Thyroid gland (tissue), 4 donors: ENCODE measurements around the gene PHLDB1. TPM values are rescaled to one million over a fixed set of nuclear protein-coding genes. Genes with fewer than 3 reads are reported as not detected.
"Not testable (repeated sequence)": the region's sequence is repeated elsewhere in the genome, so short reads cannot be mapped to it uniquely, and the experiment has no call there.

Source experiments
- DNase-seq, 2 donors: peaks; one replicate each; pipeline ENCODE4 v3.0.0-alpha.2; 2019
- H3K27ac ChIP-seq, 3 donors: fragments of 200-600 bp; sonication (generic); 1 replicate in 2 of 3; 2 replicates in 1 of 3; pipeline ENCODE4 v1.5.1; 2016 to 2019; ENCODE audit warnings: mild to moderate bottlenecking in 1 of 3, moderate library complexity in 1 of 3
- H3K27me3 ChIP-seq: fragments of 200-600 bp; sonication (generic); one replicate; pipeline ENCODE4 v1.5.1; 2019
- H3K36me3 ChIP-seq, 2 donors: fragments of 200-600 bp; sonication (generic); one replicate each; pipeline ENCODE4 v1.5.1; 2016 to 2019
- H3K4me1 ChIP-seq, 2 donors: fragments of 200-600 bp; sonication (generic); one replicate each; pipeline ENCODE4 v1.5.1; 2017 to 2019
- H3K4me3 ChIP-seq, 3 donors: fragments of 200-600 bp; sonication (generic); replicated peaks in 1 of 3; 1 replicate in 2 of 3; 2 replicates in 1 of 3; pipeline ENCODE4 v1.5.1; 2016; ENCODE audit warnings: mild to moderate bottlenecking in 1 of 3
- H3K9me3 ChIP-seq: fragments of 200-600 bp; sonication (generic); one replicate; pipeline ENCODE4 v1.5.1; 2017
- POLR2A ChIP-seq, 2 donors: fragments of 450-650 bp; IDR thresholded peaks; one replicate each; pipeline ENCODE4 v1.6.1; 2017; ENCODE audit warnings: antibody characterized with exemption in 2 of 2, mild to moderate bottlenecking in 2 of 2, moderate library complexity in 1 of 2
- WGBS, 2 donors: methylation state at CpG; one replicate each; pipeline ENCODE4 v1.1.5; 2017; 5-methylcytosine and 5-hydroxymethylcytosine counted together
- intact Hi-C: fragments of 100-400 bp; cut with DNase I; formaldehyde crosslinking; loops from one replicate; pipeline ENCODE4 v1.15.1; 2023
- total RNA-seq, 4 donors: library from RNA; depleted of rRNA; stranded (reverse); fragments of >200 nt; gene quantifications; one replicate each; pipeline ENCODE4 v1.2.3, GENCODE V29; 2016
- TF ChIP-seq, protein P1 (sequence below), 6 experiments: fragments of 200-600 bp in 3 of 6; fragments of 450-650 bp in 3 of 6; sonication (generic) in 3 of 6; IDR thresholded peaks; one replicate each; pipeline ENCODE4 v1.5.1; 2016 to 2019; ENCODE audit warnings: antibody characterized with exemption in 6 of 6, mild to moderate bottlenecking in 2 of 6, inconsistent platforms in 1 of 6, moderate library complexity in 1 of 6

PHLDB1 gene
- total RNA-seq, 4 donors from 2014 or later, result 73.2 to 158 (median 120) TPM

DNA sequence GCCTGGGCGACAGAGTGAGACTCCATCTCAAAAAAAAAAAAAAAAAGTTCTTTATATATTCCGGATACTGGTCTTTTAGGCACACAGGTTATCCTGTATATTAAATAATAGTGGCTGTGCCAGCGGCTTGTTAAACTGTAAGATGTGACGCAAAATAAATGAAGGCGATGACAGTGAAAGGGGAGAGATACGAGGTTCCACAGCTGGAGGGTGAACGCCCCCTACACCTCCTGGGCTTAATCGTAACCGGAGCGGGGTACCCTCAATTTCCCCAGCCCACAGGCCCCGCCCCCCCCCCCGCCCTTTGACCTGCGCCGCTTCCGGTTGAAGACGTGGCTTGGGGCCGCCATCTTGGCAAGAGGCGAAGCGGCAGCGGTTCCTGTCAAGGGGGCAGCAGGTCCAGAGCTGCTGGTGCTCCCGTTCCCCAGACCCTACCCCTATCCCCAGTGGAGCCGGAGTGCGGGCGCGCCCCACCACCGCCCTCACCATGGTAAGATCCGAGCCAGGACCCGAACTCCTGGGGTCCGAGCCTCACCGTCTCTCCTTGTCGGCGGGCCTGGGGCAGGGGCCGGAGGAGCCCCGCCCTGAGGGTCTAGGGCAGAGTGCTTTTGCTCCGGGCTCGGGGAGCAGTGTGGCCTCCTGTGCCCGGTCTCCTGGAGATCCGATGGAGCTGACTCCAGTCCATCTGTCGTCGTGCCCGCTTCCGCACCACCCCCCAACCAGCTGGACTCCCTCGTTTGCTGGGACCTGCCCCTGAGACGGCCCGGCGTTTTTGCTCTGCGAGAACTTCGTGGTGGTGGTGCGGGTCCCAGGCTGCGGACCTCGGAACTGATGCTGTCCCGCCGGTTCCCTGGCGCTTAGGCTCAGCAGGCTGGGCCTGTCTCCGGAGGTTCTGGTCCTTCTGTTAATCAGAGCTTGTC is 35.1 kb upstream of the PHLDB1 start, which contains the start of gene ARCN1:
ARCN1 (plus strand) TSS at position 349 of the 920 bp plus-strand sequence; CDS start at position 488, 139 bp downstream.
- H3K27ac ChIP-seq, result peak within 1 kb of the TSS; percentile 93 to 99 (median 98)
- 0 to 1% methylated on average over 26 to 42 of the region's 55 CpGs for WGBS, 2 donors
- no peaks in the 10 kb centered on the region for H3K9me3 ChIP-seq
- H3K36me3 ChIP-seq, result no peaks in the 10 kb centered on the region
- peak; percentile 78 to 80 for DNase-seq
- TF ChIP-seq, protein P1, sequence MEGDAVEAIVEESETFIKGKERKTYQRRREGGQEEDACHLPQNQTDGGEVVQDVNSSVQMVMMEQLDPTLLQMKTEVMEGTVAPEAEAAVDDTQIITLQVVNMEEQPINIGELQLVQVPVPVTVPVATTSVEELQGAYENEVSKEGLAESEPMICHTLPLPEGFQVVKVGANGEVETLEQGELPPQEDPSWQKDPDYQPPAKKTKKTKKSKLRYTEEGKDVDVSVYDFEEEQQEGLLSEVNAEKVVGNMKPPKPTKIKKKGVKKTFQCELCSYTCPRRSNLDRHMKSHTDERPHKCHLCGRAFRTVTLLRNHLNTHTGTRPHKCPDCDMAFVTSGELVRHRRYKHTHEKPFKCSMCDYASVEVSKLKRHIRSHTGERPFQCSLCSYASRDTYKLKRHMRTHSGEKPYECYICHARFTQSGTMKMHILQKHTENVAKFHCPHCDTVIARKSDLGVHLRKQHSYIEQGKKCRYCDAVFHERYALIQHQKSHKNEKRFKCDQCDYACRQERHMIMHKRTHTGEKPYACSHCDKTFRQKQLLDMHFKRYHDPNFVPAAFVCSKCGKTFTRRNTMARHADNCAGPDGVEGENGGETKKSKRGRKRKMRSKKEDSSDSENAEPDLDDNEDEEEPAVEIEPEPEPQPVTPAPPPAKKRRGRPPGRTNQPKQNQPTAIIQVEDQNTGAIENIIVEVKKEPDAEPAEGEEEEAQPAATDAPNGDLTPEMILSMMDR (IDR thresholded peaks at IDR 0.05), result no peak
- peak in 1 of 2 donors; percentile 72 for TF ChIP-seq POLR2A (IDR thresholded peaks at IDR 0.05)
- intact Hi-C loops, result no loop called here
- H3K4me3 ChIP-seq, result peak within 1 kb of the TSS; percentile 50 to 98 (median 60)
- H3K27me3 ChIP-seq, result no peaks in the 10 kb centered on the region
- peaks cover 24 to 39% of the 10 kb centered on the region in 2 donors for H3K4me1 ChIP-seq

DNA sequence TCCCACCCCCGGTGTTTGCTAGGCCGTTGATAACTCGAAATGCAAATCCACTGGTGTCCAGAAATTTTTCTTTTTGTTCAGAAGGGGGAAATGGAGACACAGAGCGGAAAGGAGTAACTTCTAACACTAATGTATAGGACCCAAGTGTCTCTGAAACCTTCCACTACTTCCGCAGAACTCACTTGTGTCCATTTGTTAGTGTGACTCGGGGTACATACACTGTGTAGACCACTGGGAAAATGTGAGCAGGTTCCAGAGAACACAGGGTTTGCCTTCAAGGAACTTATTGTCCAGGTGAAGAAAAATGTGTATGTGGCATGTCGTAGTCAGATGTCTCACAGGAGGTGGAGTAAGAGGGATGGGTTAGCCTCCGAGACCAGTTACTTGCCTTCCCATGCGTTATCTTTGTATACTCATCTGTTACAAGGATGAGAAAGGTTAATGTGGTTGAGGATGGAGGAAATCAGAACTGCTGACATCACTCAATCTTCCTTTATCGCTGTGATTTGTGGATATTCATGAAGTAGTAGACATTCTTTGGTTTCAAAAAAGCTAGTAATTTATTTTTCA is 34.3 kb upstream of the PHLDB1 start:
- Histone ChIP-seq H3K4me3 (peak overlapping the region; percentile 50 to 98 (median 60)), H3K27me3 (no peaks in the 10 kb centered on the region), H3K4me1 (peaks cover 32 to 40% of the 10 kb centered on the region in 2 donors), H3K27ac (peak overlapping the region; percentile 93 to 99 (median 98)), H3K9me3 (no peaks in the 10 kb centered on the region), H3K36me3 (no peaks in the 10 kb centered on the region)
- WGBS, 2 donors, result 4 to 6% methylated on average over 10 of the region's 10 CpGs
- intact Hi-C loops, result no loop called here
- TF ChIP-seq POLR2A (IDR thresholded peaks at IDR 0.05), result no peak
- TF ChIP-seq, protein P1 (IDR thresholded peaks at IDR 0.05), result no peak
- DNase-seq, result no peak

DNA sequence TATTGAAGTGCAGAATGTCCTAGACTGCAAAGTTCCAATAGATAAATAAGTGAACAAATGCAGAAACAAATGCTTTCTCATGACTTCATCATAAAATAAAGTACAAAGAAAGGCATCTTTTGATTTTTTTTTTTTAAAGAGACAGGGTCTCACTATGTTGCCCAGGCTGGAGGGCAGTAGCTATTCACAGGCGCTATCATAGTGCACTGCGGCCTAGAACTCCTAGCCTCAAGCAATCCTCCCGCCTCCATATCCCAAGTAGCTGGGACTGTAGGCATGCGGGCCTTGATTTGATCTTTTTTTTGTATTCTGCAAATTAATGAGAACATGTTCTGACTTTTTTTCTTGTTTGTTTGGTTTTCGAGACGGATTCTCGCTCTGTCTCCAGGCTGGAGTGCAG is 32.8 kb upstream of the PHLDB1 start:
- WGBS, 2 donors, result 88 to 91% methylated on average over 7 of the region's 7 CpGs

DNA sequence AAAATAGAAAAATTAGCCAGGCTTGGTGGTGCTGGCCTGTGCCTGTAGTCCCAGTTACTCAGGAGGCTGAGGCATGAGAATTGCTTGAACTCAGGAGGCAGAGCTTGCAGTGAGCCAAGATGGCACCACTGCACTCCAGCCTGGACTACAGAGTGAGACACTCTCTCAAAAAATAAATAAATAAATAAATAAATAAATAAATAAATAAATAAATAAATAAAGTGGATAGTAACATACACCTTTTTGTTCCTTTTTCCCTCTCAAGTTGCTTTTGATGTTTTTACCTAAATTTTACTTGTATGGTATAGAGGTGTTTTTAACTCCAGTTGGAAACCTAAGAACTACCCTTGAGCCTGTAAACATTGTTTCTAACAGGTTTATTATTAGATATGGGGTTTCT is 29.4 kb upstream of the PHLDB1 start:
- intact Hi-C loops, H3K27me3 ChIP-seq, H3K36me3 ChIP-seq, H3K27ac ChIP-seq, H3K9me3 ChIP-seq, DNase-seq, H3K4me3 ChIP-seq: not testable (repeated sequence)
- H3K4me1 ChIP-seq, result peaks cover 32 to 33% of the 10 kb centered on the region in 2 donors

More for the DNA sequence above, 32.8 kb upstream of the PHLDB1 start:
- H3K36me3 ChIP-seq, result no peaks in the 10 kb centered on the region
- no peak overlapping the region for H3K27ac ChIP-seq
- no peak for DNase-seq
- H3K4me3 ChIP-seq, result no peak overlapping the region
- H3K4me1 ChIP-seq, result peaks cover 32 to 40% of the 10 kb centered on the region in 2 donors
- no peak for TF ChIP-seq POLR2A (IDR thresholded peaks at IDR 0.05)
- TF ChIP-seq, protein P1 (IDR thresholded peaks at IDR 0.05), result no peak
- H3K27me3 ChIP-seq, result no peaks in the 10 kb centered on the region
- intact Hi-C loops, result no loop called here
- no peaks in the 10 kb centered on the region for H3K9me3 ChIP-seq

DNA sequence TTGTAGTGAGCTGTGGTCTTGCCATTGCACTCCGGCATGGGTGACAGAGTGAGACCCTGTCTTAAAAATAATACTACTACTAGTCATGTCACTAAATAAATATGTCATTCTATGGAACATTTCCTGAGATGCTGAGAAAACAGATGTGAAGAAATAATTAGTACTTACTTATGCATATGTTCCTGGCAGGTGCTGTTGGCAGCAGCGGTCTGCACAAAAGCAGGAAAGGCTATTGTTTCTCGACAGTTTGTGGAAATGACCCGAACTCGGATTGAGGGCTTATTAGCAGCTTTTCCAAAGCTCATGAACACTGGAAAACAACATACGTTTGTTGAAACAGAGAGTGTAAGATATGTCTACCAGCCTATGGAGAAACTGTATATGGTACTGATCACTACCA is 26.4 kb upstream of the PHLDB1 start:
- TF ChIP-seq, protein P1 (IDR thresholded peaks at IDR 0.05), result no peak
- no peak for TF ChIP-seq POLR2A (IDR thresholded peaks at IDR 0.05)

More for the DNA sequence above, 26.4 kb upstream of the PHLDB1 start:
- intact Hi-C loops, result no loop called here
- H3K27ac ChIP-seq, result no peak overlapping the region
- no peaks in the 10 kb centered on the region for H3K9me3 ChIP-seq
- H3K27me3 ChIP-seq, result no peaks in the 10 kb centered on the region
- H3K4me3 ChIP-seq, result no peak overlapping the region
- no peak for DNase-seq
- 75% methylated on average over 6 of the region's 6 CpGs for WGBS, 2 donors
- peaks cover 10 to 21% of the 10 kb centered on the region in 2 donors for H3K4me1 ChIP-seq
- H3K36me3 ChIP-seq, result peaks cover 28 to 33% of the 10 kb centered on the region in 2 donors
